Tongue (tissue), 2 donors: Measurements from ENCODE around the gene UGT2A3. TPM values are rescaled to one million over a fixed set of nuclear protein-coding genes. Genes with fewer than 3 reads are reported as not detected.
"Not testable (repeated sequence)": the region's sequence is repeated elsewhere in the genome, so short reads cannot be mapped to it uniquely, and the experiment has no call there.

Source experiments
- DNase-seq: peaks from one replicate; pipeline ENCODE4 v3.0.0-alpha.2; 2015
- total RNA-seq: library from RNA; depleted of rRNA; stranded (reverse); fragments of >200 nt; gene quantifications from one replicate; pipeline ENCODE4 v1.2.3, GENCODE V29; 2014

UGT2A3 gene
- total RNA-seq: not detected

DNA sequence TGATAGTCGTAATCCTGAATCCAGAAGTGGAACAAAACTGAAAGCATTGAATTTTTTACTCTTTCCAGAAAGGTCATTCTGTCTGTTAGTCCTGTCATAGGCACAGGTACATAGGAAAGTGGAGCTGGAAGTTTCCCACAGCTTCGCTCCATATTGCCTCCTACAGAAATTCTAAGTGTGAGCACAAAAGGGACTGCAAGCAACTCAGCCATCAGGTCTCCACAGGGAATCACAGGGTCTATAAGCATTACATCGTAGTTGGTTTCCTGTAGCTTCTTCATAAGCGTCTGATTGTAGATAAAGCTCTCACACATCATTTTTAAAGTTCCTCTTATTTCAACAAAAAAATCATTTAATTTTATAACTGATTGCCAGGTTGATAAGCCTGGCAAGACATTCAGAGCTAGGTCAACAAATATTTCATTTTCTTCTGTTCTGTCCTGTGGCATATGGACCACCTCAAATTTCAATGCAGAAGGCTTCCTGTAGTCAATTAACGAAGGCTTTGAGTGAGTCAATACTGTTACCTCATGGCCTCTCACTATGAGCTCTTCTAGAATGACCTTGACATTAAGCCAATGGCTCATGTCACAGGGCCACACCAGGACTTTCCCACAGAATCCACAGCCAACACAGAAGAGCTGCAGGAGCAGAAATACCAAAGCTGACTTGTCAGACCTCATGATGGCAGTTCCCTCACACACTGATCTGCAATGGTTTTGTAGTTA, at the start of gene UGT2A3:
Gene UGT2A3 (minus strand): TSS at position 727 of the 728 bp plus-strand sequence. CDS start 44 bp downstream, at position 683.
- no peak for DNase-seq

DNA sequence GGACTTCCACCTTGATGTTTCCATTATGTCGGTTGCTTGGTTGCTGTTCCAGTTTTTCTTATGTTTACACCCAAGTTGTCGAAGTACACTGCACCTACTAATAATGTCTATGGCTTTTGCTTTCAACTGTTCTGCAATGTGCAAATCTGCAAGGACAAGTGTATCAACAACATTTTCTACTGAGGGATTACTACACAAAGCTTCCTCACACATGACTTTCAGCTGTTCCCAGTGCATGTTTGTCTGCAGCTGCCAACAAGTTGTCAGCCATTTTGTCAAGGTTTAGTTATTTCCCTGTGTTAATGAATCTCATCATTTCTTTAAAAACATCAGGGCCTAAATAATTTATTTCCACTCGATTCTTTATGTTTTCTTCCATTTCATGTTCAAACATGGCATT, 45.4 kb upstream of the UGT2A3 start:
- DNase-seq: peak; percentile 56

DNA sequence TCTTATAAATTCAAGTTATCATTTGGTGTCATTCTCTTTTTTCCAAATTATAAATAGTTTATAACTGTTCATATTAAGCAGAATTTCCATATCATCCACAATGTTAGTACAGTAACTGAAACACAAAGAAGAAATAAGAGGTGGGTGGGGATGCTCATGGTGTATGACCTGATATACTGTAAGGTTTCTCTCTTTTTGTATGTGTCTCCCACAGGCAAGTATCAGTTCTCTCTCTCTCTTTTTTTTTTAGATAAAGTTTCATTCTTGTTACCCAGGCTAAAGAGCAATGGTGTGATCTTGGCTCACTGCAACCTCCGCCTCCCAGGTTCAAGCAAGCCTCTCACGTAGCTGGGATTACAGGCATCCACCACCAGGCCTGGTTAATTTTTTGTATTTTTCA, 43.7 kb upstream of the UGT2A3 start:
- DNase-seq: no peak

DNA sequence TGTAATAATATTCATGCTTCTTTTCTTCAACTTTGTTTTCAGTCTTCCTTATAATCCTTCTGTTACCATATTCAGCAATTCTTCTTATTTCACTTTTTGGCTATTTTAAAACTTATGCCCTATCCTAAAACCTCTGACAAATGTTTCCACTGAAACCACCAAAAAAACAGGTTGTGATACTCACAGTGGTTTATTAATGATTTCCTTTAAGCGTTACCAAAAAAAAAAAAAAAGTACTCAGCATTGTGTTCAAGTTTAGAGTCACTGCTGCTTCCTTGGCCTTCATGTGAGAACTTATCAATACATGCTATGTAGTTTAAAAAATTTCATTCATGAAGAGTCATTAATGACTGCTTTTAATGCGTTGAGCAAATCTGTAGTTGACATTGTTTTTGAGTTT, 35.4 kb upstream of the UGT2A3 start:
- DNase-seq: no peak

DNA sequence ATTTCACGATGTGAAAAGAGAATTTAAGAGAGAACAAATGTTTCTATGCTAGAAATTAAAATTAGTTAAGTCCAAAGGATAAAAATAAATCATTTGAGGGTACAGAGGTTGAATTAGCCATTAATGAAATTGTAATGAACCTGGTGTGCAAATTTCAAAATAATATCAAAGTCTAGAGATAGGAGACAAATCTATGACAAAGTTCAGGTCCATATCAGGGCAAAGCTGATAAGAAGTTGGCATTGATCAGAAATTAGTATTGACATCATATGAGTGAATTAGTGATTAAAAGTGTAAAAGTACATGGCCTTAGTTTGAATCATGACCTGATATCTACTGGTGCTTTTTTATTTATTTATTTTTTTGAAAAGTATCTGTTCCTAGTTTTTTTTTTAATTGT, 33.8 kb upstream of the UGT2A3 start:
- no peak for DNase-seq

DNA sequence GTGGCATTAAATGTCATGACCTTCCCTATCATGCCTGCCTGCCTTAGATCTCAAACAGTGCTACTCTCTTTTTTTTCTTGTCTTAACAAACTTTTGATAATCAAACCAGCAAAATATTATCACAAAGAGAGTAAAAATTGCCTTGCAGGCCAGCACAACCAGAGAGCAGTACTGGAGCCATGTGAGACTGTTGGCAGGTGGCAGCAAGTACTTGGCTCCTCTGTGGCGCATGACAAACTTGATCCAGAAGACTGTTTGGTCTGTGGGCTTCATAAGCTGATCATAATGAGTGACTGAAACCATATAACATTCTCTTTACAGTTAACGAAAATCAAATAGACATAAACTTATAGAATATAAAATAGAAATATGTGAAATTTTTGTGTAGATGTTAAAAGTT, 33.3 kb upstream of the UGT2A3 start:
- no peak for DNase-seq

DNA sequence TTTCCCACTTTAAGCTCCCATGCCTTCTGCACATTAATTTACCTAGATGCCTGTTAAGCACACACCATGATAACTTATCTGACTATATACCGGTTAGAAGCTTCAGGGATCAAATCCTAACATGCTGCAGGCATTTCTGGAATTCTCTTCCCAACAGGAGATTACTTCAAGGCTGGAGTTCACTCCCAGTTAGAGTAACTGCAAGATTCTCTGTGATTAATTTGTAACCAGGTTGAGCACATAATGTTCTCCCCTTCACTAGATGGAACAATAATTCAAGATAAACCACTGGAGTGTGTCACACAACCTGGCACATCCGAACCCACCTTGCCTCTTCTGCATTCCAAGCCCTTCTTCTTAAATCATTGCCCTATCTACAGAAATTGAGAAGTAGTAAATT, 11.8 kb upstream of the UGT2A3 start:
- no peak for DNase-seq

DNA sequence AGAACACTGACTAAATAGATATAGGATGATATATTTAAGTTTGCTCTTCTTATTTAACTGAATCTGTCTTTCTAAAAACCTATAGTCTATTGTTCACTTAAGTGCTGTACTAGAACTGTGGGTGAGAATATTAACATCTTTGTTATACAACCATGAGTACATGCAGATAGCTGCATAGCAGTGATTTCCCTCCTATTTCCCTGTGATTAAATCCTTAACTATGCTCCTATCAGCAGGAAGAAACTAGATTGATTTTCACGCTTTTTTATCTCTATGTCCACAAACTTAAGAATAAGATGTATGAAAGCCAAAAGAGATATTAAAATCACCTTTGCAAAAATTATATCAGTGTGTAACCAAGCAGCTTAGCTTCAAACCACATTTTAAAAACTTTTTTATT, 11.3 kb upstream of the UGT2A3 start:
- no peak for DNase-seq

DNA sequence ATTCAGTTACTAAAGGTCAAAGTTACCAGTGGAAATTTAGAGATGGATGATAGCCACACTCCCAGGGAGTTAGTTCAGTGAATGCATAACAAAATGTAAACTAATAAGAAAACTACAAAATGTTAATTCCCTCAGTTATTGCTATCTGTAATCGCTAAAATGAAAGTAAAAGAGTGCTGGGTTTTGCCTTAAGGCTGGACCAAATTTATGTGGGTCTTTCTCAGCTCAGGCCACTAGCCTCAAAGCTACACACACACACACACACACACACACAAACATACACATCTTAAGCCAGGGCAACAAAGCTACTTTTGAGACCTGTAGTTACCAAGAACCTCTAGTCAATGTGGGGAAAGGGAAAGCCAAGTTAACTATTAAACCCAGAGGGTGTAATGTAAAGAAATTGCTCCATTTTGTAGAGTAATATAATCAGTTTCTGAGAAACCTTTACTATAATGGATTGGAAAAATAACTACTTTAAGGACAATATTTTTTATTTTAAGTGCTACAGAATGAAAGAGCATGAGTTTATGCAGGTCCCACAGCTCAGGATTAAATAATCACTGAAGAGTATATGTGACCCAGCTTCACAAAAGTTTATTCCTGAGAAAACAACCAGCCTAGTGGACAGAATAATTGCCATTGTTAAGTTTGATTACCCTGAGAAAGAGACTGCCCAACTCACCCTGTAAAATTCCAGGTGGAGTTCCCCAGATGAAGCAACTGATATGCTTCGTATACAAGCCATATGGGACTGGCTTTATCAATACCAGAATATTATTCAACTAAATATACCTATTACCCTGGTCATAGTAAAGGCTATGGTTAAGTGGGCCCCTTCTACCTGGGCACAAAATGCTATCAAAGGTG, 8.9 kb upstream of the UGT2A3 start:
- no peak for DNase-seq

DNA sequence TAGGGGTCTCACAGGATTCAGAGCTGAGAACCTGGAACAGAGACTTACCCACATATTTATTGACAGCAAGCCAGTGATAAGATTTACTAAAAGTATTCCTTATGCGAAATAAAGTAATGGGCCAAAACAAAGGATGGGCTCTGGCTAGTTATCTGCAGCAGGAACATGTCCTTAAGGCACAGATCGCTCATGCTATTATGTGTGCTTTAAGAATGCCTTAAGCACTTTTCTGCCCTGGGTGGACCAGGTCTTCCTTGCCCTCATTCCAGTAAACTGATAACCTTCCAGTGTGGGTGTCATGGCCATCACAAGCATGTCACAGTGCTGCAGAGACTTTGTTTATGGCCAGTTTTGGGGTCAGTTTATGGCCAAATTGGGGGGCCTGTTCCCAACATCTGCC, 7.5 kb upstream of the UGT2A3 start:
- not testable (repeated sequence) for DNase-seq

DNA sequence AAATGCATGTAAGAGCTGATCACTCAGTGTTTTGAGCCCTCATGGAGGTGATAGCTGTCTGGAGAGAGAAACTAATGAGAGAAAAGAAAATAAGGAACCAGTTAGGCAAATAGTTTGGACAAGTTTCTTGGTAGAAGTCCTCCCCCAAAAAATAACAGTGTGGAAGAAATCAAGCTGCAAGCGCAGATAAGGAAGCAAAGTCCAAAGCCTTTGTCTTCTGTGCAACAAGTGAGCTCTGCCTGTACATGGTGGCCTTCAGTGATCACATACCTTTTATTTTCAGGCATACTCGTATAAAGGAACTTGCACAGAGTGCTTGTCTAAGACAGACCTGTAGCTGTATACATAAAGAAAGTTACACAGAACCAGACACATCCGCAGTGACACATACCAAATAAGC, 2.5 kb upstream of the UGT2A3 start:
- no peak for DNase-seq

DNA sequence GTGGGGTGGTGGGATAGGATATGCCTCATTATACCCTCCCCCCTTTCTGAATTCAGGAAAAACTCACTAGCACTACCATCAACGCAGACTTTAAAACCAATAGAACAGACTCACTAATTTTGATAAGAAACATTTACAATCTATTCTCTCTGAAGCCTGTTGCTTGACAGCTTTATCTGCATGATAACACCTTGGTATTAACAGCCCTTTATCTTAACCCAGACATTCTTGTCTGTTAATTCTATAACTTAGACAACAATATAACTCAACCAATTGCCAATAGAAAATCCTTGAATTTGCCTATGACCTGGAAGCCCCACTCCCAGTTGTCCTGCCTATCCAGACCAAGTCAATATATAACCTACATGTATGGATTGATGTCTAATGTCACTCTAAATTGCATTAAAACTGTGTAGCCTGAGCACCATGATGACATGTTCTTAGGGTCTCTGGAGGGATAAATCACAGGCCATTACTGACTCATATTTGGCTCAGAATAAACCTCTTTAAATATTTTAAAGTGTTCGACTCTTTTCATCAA, 1.5 kb upstream of the UGT2A3 start:
- no peak for DNase-seq

DNA sequence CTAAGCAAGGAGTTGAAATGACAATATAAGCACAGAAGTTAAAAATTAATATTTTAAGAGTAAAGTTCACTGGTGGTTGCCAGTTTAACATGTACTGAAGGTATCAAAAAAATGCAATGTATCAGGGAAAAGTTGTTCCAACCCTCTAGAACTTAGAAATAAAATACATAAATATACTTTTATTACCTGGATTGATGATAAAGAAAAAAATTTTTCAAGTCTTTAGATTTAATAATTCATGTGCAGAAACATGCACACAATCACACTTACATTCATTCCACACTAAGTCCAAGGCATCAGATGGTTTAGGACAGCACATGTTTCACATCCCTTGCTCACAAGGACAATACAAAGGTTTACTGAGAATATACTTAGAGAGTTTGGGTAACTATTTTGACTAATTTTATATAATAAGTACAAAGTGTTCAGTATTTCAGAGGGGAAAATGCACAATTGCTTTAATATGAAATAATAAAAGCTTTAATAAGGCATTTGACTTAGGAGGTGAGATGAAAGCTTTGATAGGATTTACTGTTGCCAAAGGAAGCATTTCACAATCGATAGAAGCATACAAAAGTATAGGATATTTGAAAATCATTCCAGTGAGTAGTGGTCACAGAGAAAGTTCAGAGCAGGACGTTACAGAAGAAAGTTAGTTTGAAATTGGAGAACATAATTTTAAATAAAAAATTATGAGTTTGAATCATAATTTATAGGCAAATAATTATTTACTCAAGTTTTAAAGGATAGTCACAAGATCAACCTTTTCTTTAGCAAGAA, 392 bp upstream of the UGT2A3 start:
- DNase-seq: no peak

DNA sequence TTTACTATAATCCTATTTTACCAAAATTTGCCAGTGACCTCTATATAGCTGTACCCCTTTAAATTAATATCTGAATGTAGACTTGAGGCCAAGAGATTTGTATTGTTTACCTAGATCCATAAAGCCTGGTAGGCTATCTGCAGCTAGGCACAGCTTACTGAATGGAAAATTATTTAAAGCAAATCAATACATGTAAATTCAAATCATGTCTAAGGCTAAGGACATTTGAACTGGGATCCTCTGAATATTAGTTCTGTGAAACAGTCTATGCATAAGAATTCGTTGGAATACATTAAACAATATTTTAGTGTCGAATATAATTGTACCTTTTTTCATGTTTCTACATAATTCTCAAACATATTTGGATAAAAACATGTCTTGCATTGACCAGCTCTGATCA, 1.6 kb downstream of the UGT2A3 start:
- DNase-seq: no peak

DNA sequence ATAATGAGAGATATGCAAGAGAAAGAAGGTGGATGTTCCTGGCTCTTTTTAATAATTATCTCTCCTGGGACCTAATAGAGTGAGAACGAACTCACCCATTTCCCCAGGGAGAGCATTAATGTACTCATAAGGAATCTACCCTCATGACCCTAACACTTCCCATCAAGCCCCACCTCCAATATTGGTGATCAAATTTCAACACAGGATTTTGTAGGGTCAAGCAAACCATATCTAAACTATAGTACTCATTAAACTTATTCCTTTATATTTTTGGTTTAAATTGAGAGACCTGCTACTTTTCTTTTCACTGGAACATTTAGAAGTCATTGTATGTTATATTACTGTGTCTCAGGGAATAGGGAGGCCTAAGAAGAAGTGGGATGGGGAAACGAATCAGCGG, 2.6 kb downstream of the UGT2A3 start:
- no peak for DNase-seq

DNA sequence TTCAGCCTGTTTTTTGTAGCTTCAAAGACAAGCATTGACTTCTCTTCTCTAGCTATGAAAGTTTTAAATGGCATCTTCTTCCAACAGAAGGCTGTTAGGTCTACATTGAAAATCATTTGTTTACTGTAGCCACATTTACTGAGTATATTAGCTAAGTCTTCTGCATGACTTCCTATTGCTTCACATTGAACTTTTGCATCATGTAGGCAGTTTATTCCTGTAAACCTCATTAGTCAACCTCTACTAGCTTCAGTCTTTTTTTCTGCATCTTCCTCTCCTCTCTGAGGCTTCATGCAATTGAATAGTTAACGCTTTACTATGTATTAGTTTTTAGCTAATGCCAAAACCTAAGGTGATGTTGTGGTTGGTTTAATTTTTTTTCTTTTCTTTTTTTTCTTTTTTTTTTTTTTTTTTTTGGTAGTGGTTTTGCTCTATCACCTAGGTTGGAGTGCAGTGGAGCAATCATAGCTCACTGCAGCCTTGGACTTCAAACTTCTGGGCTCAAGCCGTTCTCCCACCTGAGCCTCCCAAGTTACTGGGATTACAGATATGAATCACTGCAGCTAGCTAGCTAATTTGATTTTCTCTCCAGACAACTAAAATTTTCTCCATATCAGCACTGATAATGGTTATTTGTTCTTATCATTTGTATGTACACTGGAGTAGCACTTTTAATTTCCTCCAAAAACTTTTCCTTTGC, 3.4 kb downstream of the UGT2A3 start:
- no peak for DNase-seq

DNA sequence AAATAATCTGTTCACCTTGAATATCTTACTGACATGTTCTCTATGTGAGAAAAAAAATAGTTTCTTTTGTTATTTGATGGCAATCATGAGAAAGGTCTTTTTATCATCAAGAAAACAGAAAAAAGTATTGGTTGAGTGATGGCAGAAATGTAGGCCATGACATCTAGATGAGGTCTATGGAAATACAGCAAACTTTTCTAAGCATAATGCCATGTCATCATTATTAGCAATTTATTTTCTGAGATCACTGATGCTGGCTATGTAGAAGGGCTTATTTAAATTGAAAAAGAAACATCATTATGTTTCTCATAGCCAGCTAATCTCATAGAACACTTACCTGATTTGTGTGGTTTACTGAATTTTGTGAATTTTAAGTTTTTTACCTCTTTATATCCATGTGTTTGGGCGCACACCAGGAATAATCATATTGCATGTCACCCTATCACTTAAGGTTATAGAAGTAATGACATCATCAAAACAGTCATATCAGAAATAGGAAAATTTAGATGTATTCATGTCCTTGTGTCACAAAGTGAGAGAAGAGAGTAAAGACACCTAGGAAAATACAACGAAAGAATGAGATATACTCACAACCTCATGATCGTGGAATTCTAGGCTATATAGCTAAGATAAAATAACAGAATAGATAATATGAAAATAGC, 22.4 kb downstream of the UGT2A3 start:
- DNase-seq: no peak

DNA sequence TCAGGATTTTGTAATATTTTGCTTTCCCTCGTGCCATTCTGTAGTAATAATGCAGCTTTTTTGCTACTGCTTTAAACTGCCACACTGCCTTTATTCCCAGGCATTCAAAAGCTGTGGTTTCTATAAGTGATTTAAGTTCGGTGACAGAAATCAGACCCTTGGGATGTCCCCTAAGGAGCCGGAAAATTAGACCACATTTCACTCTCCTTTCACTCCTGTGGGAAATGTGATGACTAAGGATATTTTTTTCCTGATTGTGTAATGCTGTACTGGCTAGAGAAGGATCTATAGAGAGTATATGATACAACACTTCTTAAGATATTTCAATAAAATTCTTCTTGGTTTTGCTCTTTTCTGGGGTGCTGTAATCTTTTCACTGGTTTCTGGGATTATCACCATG, 24.4 kb downstream of the UGT2A3 start:
- DNase-seq: no peak

DNA sequence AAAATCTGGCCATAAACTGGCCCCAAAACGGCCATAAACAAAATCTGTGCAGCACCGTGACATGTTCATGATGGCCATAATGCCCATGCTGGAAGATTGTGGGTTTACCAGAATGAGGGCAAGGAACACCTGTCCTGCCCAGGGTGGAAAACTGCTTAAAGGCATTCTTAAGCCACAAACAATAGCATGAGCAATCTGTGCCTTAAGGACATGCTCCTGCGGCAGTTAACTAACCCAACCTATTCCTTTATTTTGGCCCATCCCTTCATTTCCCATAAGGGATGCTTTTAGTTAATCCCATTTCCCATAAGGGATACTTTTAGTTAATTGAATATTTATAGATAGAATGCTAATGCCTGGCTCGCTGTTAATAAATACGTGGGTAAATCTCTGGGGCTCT, 29.4 kb downstream of the UGT2A3 start:
- not testable (repeated sequence) for DNase-seq

DNA sequence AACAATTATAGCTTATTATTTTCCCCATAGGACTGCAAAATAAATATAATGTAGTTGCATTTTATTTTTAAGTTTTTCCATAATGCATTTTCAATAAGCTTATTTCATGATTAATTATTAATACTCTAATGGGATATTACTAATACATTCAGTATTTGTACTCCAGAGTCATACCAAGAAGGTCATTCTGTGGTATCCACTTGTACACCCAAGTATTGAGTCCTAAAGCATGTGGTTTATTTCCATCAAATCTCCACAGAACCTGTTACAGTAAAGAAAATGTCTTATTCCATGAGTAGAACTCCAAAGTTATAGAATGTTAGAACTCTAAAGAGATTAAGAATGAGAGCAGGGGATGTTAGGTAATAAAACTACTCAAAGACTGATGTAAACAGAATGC, 30.6 kb downstream of the UGT2A3 start:
- no peak for DNase-seq

DNA sequence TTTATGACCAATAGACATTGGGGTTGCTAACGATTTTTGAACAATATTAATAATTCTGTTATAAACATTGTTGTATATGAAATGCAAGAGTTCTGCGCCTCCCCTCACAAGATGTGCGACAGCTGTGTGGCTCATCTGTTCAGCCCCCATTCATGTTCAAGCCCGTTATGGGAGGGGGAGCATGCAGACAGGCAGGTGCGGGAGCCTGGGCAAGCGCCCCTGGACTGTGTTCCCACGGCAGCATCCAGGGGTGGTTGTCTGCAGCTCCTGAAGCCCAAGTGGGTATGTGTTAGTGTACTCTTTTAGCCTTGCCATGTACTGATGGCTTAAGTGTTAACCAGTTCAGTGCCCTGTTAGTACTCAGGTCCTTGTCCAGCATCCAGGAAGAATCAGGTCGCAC, 34.6 kb downstream of the UGT2A3 start:
- DNase-seq: no peak
